ENCODE measurements around the gene LRP1B.

GRCh38 chr2:140311905-140312304, 1818.9 kb downstream of the LRP1B start:
- no peak for TF ChIP-seq JUND (IDR thresholded peaks at IDR 0.05)
- TF ChIP-seq CTCF (IDR thresholded peaks at IDR 0.05; ENCODE audit: low read depth, low read length, missing input control): no peak
